Breast epithelium (tissue), 4 donors: ENCODE results near the gene WWOX. TPM values are rescaled to one million over a fixed set of nuclear protein-coding genes. Genes with fewer than 3 reads are reported as not detected.

Experiments
- DNase-seq, 2 donors: peaks; one replicate each; pipeline ENCODE4 v3.0.0-alpha.2; 2019; ENCODE audit warnings: low spot score in 2 of 2
- H3K27ac ChIP-seq, 2 donors: fragments of 200-600 bp; sonication (generic) in 1 of 2; one replicate each; pipeline ENCODE4 v1.5.1; 2016 to 2019; ENCODE audit warnings: mild to moderate bottlenecking in 1 of 2
- H3K27me3 ChIP-seq, 2 donors: fragments of 200-600 bp; sonication (generic) in 1 of 2; one replicate each; pipeline versions ENCODE4 v1.5.1 to v1.6.0; 2017 to 2019; ENCODE audit warnings: control low read depth in 1 of 2, mild to moderate bottlenecking in 1 of 2
- H3K36me3 ChIP-seq: fragments of 200-600 bp; one replicate; pipeline ENCODE4 v1.5.1; 2019
- H3K4me1 ChIP-seq, 2 donors: fragments of 200-600 bp; sonication (generic); one replicate each; pipeline ENCODE4 v1.5.1; 2016 to 2019; ENCODE audit warnings: control low read depth in 1 of 2
- H3K4me3 ChIP-seq, 3 donors: fragments of 200-600 bp; sonication (generic); 1 replicate in 2 of 3; 2 replicates in 1 of 3; pipeline ENCODE4 v1.5.1; 2016 to 2019; ENCODE audit warnings: mild to moderate bottlenecking in 3 of 3, moderate library complexity in 2 of 3
- H3K9me3 ChIP-seq, 2 donors: fragments of 200-600 bp; sonication (generic) in 1 of 2; one replicate each; pipeline ENCODE4 v1.5.1; 2016 to 2019; ENCODE audit warnings: control low read depth in 1 of 2
- CTCF ChIP-seq, 3 donors: fragments of 450-650 bp; IDR thresholded peaks; one replicate each; pipeline ENCODE4 v1.5.1; 2016 to 2017; ENCODE audit warnings: antibody characterized with exemption in 3 of 3, mild to moderate bottlenecking in 3 of 3, moderate library complexity in 3 of 3
- POLR2A ChIP-seq: fragments of 450-650 bp; IDR thresholded peaks from one replicate; pipeline ENCODE4 v1.6.1; 2016; ENCODE audit warnings: antibody characterized with exemption, mild to moderate bottlenecking, moderate library complexity
- POLR2AphosphoS5 ChIP-seq, 3 donors: sonication (generic); formaldehyde crosslinking; IDR thresholded peaks; one replicate each; pipeline ENCODE4 v1.6.1; 2017; ENCODE audit warnings: antibody characterized with exemption in 3 of 3
- intact Hi-C: fragments of 100-400 bp; cut with DNase I; formaldehyde crosslinking; loops from one replicate; pipeline ENCODE4 v1.15.1; 2023; ENCODE audit warnings: low total_unique reads
- total RNA-seq, 3 donors: library from RNA; depleted of rRNA; stranded (reverse); fragments of >200 nt; gene quantifications; one replicate each; pipeline ENCODE4 v1.1.0, GENCODE V29; 2016

Gene WWOX
- total RNA-seq, 3 donors from 2014 or later: 42.9 to 73.6 (median 43.4) TPM

GRCh38 chr16:78538292-78538691, 438.8 kb downstream of the WWOX start:
- H3K27me3 ChIP-seq: no peaks in the 10 kb centered on the region
- H3K27ac ChIP-seq: no peak overlapping the region
- intact Hi-C loops: no loop called here
- no peak for TF ChIP-seq POLR2A
- no peak for TF ChIP-seq POLR2AphosphoS5 (IDR thresholded peaks at IDR 0.05)
- no peak for TF ChIP-seq CTCF (IDR thresholded peaks at IDR 0.05)
- no peaks in the 10 kb centered on the region for H3K36me3 ChIP-seq
- no peaks in the 10 kb centered on the region for H3K9me3 ChIP-seq
- H3K4me1 ChIP-seq: no peaks in the 10 kb centered on the region
- no peak overlapping the region for H3K4me3 ChIP-seq
- no peak for DNase-seq

GRCh38 chr16:78538919-78539318, 439.5 kb downstream of the WWOX start:
- H3K9me3 ChIP-seq: no peaks in the 10 kb centered on the region
- DNase-seq: no peak
- H3K4me3 ChIP-seq: no peak overlapping the region
- TF ChIP-seq POLR2AphosphoS5 (IDR thresholded peaks at IDR 0.05): no peak
- no peak overlapping the region for H3K27ac ChIP-seq
- intact Hi-C loops: no loop called here
- no peaks in the 10 kb centered on the region for H3K36me3 ChIP-seq
- H3K27me3 ChIP-seq: no peaks in the 10 kb centered on the region
- H3K4me1 ChIP-seq: no peaks in the 10 kb centered on the region

GRCh38 chr16:78542419-78542818, 443.0 kb downstream of the WWOX start:
- intact Hi-C loops: no loop called here
- Histone ChIP-seq H3K27ac (no peak overlapping the region), H3K4me1 (no peaks in the 10 kb centered on the region), H3K27me3 (no peaks in the 10 kb centered on the region), H3K36me3 (no peaks in the 10 kb centered on the region), H3K9me3 (no peaks in the 10 kb centered on the region), H3K4me3 (no peak overlapping the region)
- no peak for DNase-seq
- TF ChIP-seq POLR2AphosphoS5 (IDR thresholded peaks at IDR 0.05) (no peak), POLR2A (no peak), CTCF (IDR thresholded peaks at IDR 0.05) (no peak)

GRCh38 chr16:78543023-78543422, 443.6 kb downstream of the WWOX start:
- no peak for DNase-seq
- Histone ChIP-seq H3K27me3 (no peaks in the 10 kb centered on the region), H3K27ac (no peak overlapping the region), H3K9me3 (no peaks in the 10 kb centered on the region), H3K4me3 (no peak overlapping the region), H3K36me3 (no peaks in the 10 kb centered on the region), H3K4me1 (no peaks in the 10 kb centered on the region)
- intact Hi-C loops: no loop called here
- TF ChIP-seq POLR2AphosphoS5 (IDR thresholded peaks at IDR 0.05) (no peak), CTCF (IDR thresholded peaks at IDR 0.05) (no peak), POLR2A (no peak)

GRCh38 chr16:78549366-78549765, 449.9 kb downstream of the WWOX start:
- no peak overlapping the region for H3K4me3 ChIP-seq
- no peaks in the 10 kb centered on the region for H3K9me3 ChIP-seq
- H3K36me3 ChIP-seq: no peaks in the 10 kb centered on the region
- H3K27me3 ChIP-seq: no peaks in the 10 kb centered on the region
- no peak overlapping the region for H3K27ac ChIP-seq
- no peak for DNase-seq
- intact Hi-C loops: no loop called here
- no peaks in the 10 kb centered on the region for H3K4me1 ChIP-seq
- TF ChIP-seq POLR2AphosphoS5 (IDR thresholded peaks at IDR 0.05): no peak
- TF ChIP-seq CTCF (IDR thresholded peaks at IDR 0.05): no peak
- TF ChIP-seq POLR2A: no peak

GRCh38 chr16:78551487-78552085, 452.1 kb downstream of the WWOX start:
- H3K4me3 ChIP-seq: no peak overlapping the region
- DNase-seq: no peak
- H3K9me3 ChIP-seq: no peaks in the 10 kb centered on the region
- H3K27ac ChIP-seq: no peak overlapping the region
- H3K27me3 ChIP-seq: no peaks in the 10 kb centered on the region
- TF ChIP-seq CTCF (IDR thresholded peaks at IDR 0.05): no peak
- TF ChIP-seq POLR2A: no peak
- no peak for TF ChIP-seq POLR2AphosphoS5 (IDR thresholded peaks at IDR 0.05)
- no peaks in the 10 kb centered on the region for H3K4me1 ChIP-seq
- H3K36me3 ChIP-seq: no peaks in the 10 kb centered on the region
- intact Hi-C loops: no loop called here
